HG02885 (cell line): ENCODE data around the gene PTH1R.

Source experiments
- ATAC-seq: cut with Tn5 transposase; IDR thresholded peaks from one replicate; pipeline ENCODE4 v1.9.1; 2021; ENCODE audit warnings: mild to moderate bottlenecking; ENCODE audit not compliant: unreplicated experiment, poor library complexity

Gene PTH1R

DNA sequence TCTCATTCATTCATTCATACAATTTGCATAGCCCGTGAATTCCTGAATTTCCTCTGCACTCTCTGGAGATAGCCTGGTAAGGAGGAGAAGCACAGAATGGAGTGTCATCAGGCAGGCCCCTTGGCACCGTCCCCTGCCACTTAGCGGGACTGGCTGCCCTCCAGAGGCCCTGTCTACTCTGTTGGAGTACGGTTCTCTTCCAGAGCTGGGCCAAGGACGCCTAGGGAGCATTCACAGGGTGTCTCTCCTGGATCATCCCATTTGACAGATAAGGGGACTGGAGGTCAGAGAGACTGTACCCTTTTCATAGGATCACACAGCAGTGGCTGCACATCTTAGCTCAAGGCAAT, 48.0 kb downstream of the PTH1R start:
- ATAC-seq, result no peak

DNA sequence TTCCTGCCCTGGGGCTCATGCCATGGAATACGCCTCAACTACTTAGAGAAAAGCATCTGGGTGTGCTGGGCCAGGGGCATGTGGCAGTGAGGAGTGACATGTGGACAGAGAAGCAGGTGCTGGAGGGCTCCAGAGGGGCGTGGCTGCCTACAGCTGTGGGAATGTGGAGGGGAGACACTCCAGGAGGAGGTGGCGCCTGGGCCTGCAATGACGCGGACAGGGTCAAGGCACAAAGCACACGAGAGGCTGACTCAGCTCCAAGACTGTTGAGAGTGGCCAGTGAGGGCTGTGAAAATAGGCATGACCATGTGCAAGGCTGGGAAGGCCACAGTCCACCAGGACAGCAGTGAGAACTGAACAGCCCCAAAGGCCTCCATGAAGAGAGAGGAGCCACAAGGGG, 48.5 kb downstream of the PTH1R start:
- no peak for ATAC-seq

DNA sequence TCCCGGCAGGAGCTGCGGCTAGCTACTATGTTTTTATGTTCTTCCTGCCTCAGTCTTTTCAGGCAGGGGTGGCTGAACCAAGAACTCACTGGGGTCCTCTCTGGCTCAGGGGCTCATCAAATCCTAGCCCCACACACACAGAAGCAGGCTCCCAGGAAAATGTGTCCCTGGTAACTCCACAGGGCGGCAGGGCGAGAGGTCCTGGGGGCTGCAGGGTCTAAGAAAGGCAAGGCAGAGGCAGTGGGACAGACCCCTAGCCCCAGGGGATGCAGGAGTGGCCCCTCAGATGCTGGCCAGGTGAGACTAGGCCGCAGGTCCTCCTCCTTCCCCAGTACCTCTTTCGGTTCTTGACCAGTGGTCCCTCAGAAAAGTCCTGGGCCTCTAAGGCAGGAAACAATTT, 48.9 kb downstream of the PTH1R start:
- ATAC-seq, result peak; percentile 4

DNA sequence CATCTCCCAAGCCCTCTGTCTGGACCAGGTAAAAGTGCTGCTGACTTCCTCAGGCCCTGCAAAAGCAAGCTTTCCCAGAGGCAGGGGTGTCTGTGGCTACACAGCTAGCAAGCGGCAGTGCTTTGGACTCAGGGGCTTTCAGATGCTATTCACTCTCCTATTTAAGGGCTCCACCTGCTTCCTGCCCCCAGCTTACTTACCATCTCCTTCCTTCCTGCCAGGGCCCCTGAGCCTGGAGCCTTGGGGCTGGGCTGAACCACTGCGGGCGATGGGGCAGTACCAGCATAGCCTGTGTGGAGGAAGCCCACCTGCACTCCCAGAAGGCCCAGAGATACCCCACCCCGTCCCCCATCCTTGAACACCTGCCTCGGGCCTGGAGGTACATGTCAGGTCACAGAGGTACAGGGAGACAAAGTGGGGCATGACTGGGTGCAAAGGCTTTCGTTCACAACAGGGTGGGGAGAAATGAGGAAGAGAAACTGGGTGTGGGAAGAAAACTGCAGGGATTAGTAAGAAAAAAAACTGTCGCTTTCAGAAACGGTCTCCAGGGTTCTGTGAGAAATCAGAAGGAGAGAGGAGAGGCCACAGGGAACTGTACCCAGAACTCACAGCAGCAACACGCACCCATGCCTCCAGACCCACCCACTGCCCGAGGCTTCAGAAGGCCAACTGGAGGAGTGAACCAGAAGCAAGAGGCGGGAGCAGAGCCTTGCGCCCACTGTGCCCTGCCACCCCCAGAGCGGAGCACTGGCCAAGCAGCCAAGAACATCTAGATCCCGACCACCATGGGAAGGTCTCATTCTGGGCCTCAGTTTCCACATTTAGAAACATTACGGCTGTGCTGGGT, 49.6 kb downstream of the PTH1R start:
- peak; percentile 58 for ATAC-seq

DNA sequence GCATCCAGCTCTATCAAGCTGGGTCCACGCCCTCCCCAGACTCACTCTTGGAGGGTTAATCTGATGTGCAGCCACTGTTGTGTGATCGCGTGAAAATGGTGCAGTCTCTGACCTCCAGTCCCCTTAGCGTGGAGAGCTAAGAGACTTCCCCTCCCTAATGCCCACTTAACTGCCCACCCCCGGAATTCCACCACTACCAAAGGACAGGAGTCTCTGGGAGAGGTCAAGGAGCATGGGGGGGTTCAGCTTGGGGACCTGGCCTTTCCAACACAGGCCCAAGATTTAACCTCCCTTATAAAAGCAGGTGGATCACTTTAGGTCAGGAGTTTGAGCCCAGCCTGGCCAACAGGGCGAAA, 50.2 kb downstream of the PTH1R start:
- no peak for ATAC-seq

DNA sequence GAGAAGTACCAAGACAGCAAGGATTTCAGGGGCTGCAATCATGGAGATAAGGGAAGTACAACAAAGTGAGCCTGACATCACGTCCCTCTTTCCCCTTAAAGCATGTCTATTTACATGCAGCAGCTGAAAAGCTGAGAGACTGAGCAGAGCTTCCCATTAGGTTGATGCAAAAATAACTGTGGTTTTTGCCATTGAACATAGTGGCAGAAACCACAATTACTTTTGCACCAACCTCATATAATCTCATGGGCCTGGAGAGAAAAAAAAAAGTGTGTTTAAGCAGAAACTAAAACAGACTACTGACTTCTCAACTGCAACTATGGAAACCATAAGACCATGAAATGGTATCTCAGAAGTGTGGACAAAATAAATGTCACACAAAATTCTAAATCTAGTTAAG, 50.8 kb downstream of the PTH1R start:
- no peak for ATAC-seq

DNA sequence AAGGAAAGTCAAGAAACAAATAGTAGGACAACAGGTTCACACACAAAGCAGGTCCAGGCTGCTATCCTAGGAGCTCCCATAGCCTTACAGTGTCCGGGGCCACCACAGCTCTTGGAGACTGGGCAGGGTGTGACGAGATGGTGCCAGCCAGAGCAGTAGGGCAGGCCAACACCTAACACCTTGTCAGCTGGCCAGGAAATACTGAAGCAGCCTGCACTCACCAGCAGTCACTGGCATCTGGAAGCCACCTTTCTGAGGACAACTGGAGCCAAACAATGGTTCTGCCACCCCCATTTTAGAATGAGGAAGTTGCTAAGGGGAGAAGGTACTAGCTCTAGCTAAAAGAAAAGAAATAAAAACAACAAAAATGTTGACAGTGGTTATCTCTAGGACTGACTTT, 51.8 kb downstream of the PTH1R start:
- ATAC-seq, result no peak

DNA sequence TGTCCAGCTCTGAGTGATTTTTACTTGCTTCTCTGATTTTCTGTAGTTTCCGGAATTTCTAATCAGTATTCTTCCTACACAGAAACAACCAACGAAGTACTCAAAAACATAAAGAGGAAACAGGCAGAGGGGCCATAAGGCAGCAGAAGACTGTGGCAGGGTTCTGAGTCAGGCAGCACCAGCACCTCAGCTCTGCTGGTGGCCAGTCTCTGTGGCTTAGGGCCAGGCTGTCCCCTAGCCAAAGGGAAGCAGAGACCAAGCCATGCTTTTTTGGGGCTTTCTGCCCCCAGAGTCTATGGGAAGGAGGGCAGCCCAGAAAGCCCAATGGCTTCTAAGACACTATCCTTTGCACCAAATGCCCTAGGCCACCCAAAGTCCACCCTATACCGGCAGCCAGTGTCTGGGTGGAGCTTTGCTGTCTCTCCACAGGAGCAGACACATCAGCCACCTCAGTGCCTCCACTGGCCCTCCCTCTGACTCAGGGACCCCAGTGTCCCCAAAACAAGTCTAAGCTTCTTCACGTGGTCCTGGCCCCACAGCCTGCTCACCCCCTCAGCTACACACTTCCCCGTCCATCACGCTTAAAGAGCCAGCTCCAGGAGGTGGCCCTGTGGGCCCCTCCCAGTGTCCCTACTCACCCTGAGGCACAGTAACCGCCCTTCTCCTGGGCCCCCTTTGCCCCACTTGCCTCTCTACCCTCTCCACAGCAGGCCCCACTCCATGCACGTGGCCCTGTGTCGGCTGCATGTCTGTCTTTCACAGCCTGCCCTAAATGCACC, 52.8 kb downstream of the PTH1R start:
- ATAC-seq, result no peak

DNA sequence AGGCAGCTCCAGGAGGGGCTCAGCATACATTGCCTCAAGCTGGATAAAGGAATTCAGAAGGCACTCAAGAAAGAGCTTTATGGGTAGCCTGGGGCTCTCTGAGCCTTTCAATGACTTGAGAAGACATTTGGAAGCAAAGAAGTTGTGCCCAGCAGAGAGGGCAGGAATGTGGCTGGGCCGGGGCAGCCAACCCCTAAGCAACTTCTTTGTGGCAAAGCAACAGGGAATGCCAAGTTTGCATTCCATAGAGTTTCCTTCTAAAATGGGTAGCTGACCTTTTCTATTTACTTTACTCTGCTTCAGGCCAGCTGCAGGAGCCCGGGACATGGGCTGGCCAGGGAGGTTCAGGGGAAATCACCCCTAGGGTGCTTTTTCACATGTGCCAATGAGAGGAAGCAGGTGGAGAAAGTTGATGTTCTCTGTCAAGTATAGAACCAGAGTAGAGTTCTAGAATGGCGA, 53.5 kb downstream of the PTH1R start:
- ATAC-seq, result no peak

DNA sequence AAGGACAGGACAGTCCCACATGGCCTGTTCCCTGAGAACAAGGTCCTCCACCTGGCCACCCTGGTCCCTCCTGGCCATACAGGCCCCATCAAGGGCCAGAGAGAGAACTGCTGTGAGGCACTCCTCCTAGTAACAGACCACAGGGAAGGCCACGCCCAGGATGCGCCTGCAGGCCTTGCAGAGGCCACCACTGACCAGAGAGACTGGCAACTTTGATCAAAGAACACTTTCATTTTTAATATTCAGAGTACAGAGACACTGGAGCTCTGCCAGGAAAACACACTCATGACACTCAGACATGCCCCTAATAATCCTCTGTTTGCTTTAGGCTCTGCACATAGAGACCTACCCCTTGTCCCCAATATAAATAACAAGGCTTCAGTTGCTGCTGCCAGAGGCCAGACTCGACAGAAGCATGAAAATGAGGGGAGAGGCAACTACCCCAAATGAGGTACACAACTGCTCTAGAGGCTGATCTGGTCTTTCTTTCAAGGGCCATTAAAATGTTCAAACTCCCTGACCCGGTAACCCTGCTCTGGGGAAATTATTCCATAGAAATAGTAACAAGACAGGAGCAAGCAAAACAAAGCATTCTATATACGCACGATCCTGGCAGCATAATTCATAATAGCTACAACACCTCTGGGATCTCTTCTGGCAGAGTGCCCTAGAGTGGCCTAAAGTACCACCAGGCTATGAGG, 54.3 kb downstream of the PTH1R start:
- ATAC-seq, result no peak

DNA sequence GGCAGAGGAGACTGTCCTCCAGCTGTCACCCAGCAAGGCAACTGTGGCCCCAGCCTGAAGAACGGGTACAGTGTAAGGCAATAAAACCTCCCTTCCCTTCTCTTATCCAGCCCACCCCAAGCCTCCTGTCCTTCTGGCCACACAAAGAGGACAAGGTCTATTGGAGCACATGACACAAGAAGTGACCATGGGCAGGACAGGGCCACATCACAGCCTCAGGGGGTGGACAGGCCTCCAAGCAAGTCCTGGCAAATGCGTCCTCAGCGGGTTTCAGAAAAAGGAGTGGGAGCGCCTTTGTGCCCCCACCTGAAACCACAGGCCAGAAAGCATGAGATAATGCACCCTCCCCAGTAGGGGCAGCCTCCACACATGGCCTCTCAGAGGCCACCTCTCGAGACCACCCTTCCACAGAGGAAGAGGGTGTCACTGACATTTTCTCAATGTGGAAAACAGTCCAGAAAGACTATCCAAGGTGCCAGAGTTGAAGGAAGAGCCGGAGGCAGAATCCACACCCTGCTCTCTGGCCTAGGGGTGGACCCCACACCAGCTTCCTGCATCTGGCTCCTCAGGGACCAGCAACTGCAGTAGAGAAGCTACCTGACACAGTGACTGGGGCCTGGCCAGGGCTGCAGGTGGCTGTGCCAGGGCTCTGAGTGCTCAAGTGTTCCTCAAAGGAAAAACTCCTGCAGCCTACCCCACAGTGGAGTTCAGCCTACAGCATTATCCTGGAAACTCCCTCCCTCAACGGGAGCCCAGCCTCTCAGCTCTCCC, 55.1 kb downstream of the PTH1R start:
- no peak for ATAC-seq

DNA sequence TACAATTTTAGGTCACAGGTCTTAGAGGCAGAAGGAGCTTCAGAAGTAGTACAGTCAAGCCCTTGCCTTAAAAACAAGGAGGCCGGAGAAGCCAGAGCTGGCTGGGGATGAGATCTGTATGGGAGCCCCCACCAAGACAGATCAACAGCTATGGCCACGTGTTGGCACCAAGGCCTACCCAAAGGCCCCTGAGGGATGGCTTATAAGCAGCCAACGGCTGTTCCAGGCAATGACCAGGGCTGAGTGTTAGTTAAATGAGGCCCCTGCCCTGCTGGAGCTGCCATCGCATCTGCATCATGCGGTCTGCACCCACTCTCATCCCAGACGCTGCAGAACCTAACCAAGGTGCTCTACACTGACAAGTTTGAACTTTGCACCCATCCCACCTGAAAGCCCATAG, 55.7 kb downstream of the PTH1R start:
- ATAC-seq, result no peak

DNA sequence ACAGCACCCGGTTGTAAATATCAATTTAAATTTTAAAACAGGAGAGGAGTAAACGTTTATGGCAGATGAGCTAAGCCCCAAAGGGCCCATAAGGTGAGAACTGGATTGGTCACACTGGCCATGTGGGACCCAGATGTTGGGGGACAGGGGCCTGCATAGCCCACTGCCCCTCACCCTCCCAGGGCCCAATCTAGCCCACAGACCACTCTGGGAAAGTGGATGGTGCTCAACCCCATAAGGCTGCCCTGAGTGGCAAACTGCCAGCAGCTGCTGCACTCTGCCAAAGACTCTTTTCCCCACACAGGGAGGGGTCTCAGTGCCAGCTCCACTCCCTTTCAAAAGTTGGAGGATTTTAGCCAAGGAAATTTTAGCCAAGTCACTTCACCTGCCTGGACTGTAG, 56.6 kb downstream of the PTH1R start:
- no peak for ATAC-seq

DNA sequence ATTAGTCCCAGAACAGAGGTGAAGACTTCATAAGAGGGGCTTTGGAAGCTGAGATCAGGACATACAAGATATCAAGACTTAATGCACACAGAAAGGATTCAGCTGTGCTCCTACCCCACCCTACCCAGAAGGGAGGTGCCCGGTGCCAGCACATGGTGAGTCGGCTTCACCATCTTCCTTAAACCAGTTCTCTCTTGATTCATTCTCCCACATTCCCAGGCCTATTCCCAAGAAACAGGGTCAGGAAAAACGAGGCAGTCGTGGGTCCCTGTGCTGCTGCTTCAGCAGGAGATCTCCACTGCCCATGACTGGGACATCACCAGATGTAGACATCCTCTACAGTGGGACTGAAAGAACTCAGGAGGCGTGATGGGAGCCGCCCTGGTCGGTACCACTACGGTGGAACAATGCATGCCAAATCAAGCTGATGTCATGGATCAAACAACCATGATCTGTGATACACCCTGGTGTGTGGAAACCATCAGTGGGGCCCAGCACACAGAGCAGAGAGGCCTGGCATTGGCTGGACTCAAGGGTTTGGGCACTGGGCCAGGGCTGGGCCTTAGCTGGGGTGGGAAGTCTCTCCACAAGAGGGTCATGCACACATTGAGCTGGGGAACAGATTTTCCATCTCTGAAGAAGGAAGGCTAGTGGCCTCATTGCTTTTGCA, 57.1 kb downstream of the PTH1R start:
- no peak for ATAC-seq

DNA sequence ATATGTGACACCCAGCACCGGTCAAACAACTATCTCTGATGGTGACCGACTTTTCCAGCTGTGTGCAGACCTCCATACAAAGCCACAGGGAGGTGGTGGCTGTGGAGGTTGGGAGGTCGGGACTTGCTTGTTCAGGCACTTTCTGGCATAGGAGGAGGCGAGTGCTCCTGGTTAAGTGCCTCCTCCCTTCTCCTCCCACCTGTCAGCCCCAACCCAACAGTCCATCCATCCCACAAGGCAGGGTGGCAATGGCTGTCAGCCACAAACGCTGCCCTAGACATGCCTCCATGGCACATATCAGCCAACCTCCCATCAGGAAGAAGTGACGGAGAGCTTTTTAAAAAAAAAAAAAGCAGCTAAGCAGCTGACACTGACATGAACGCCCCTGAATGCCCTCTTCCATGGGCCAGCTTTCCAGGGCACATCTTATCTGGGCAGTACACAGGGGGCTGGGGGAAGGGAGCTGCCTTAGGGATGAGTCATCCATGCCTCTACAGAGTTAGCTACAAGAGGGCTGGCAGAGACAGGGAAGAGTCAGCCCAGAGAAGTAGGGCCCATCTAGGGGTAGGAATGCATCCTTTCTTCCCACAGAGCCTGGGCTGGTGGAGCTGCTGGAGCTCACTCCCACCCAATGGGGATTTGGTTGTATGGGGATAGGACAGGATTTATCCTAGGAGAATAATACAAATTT, 57.8 kb downstream of the PTH1R start:
- no peak for ATAC-seq

DNA sequence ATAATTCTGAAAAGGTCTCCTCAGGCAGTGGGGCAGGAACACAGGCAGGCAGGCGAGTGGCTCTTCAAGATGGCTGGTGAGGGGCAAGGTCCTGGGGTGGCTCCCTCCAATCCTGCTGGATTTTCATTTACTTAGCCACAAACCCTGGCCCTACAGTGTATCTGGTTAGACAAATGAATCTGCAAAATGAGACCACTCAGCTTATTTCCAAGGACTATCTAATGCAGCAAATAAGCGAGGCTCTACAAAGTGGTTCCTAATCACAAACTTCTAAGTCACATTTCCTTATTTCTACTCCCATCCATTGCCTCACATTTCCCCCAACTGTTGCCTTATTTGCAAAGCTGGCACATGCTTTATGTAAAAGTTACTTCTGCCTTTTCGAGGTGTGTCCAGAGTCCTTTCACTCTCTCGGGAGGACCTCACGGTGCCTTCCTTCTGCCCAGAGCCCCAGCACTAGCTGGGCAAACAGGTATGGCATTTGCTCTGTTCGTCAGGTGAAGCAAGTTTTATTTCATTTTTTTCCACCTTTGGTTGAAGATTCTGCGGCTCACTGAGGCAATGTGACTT, 58.6 kb downstream of the PTH1R start:
- no peak for ATAC-seq

DNA sequence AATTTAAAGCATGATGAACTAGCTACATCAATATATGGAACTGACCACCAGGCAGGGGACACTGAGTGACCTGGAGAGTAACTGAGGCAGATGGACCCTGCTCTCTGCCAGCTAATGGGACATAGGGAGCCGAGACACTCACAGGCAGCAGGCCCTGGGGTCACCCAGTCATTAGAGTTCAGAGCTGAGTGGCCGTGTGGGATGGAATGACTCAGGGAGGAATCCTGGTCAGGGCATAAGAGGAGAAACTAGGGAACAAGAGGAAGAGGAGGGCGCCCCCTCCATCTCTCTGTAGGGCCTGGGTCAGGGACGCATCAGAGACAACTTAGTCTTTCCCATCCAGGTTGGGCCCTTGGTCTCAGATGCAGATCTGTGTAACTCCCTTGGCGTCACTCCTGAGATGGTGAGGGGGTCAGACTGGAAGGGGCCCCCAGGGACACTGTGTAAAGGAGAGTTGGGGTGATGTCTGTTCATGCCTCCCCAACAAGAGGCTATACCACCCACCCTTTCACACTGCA, 59.3 kb downstream of the PTH1R start:
- ATAC-seq, result no peak

DNA sequence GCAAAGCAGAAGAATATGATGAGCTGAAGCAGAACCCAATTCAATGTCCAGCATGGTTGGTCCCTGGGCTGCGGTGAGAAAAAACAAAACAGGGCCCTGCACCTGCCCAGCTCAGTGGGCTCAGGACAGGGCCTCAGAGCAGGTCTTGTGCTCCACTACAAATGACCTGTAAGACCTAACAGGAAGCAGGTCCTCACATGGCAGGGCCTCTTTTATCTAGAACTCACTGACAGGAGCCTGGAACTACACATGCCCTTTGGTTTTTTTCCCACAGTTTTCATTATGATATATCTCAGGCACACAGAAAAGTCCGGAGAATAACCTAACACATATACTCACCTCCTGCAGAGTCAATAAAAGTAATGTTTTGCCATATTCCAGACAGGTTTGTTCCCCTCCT, 60.6 kb downstream of the PTH1R start:
- ATAC-seq, result no peak
